CD4-positive, alpha-beta T cell treated with Interleukin-4 for 1 hour (primary cell): Measurements from ENCODE around the gene ZMYM2.

ENCODE experiments used
- DNase-seq, 2 donors: peaks; one replicate each; pipeline ENCODE4 v3.0.0-alpha.2; 2020 to 2022

The ZMYM2 gene

DNA sequence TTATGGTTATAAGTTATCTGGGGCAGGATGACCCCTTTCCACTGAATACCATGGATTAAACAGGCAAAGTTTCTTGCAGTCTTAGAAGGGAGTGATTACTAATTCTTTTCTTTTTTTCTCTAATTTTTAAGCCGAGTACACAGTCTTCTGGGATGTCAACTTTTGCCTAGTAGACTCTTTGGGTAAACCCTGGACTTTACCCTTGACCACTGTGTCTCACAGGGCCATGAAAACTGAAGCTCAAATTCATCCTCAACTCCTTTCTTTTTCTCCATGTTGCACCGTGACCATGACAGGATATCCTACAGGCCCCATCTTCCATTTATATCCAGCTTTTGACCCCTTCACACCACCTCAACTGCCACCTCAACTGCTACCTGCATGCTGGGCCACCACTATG, 150.5 kb downstream of the ZMYM2 start:
- no peak for DNase-seq

- no peak for DNase-seq
These were observed 155.6 kb downstream of the ZMYM2 start for GRCh38 chr13:20114066-20114610.

DNA sequence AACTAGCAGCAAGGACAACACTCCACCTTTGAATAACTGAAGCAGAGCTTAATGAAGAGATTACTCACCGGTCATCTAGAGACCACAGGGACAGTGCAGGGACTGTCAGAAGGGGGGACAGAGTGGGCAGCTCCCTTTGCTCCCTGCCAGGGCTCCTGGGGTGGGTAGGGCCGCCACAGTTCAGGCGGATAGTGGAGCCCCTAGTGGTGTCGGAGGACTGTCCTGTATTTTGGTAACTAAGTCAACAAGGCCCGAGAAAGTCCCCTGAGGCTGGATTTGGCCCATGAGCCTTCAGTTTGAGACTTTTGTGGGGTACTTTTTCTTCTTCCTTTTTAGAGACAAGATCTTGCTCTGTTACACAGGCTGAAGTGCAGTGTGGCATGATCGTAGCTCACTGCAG, 157.7 kb downstream of the ZMYM2 start:
- DNase-seq = no peak

- no peak for DNase-seq
These were observed 160.0 kb downstream of the ZMYM2 start for GRCh38 chr13:20118268-20119140.

DNA sequence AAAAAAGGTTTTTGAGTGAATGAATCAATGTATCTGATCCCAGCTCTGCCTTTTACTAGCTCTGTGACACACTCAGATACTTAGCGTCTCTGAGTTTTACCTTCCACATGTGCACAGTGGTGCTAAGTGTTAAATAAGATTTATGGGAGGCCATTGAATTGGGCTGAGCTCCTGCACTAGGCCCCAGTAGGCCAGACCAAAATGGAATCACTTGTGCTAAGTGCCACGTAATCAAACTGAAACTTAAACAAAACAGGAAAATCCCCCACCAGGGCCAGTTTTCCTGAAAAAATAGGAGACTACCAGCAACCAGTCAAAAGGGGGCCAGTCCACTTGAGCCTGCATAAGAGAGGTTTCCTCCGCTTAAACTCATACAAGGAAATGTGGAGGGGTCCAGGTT, 161.4 kb downstream of the ZMYM2 start:
- DNase-seq = no peak

DNA sequence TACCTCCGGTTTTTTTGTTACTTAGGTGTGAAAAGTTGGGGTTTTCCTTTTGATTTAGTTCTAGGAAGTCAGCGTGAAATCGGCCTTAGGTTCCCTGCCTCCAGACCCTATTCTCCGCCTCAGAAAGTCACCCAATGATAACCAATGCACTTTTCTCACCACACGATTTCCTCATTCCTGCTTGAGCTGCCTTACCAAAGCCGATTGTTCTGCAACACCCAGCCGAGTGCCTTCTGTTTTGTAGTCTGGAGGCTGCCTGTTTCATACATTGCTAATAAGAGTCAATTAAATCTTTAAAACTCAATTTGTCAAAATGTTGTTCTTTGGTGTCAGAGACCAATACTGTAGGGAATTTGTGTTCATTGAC, 162.6 kb downstream of the ZMYM2 start:
- peak in 1 of 2 donors; percentile 13 for DNase-seq

GRCh38 chr13:20124303-20124702, 165.8 kb downstream of the ZMYM2 start:
- no peak for DNase-seq

- DNase-seq = no peak
These were observed 166.7 kb downstream of the ZMYM2 start for GRCh38 chr13:20125129-20125782.

- no peak for DNase-seq
These were observed 167.2 kb downstream of the ZMYM2 start for GRCh38 chr13:20125783-20126165.

DNA sequence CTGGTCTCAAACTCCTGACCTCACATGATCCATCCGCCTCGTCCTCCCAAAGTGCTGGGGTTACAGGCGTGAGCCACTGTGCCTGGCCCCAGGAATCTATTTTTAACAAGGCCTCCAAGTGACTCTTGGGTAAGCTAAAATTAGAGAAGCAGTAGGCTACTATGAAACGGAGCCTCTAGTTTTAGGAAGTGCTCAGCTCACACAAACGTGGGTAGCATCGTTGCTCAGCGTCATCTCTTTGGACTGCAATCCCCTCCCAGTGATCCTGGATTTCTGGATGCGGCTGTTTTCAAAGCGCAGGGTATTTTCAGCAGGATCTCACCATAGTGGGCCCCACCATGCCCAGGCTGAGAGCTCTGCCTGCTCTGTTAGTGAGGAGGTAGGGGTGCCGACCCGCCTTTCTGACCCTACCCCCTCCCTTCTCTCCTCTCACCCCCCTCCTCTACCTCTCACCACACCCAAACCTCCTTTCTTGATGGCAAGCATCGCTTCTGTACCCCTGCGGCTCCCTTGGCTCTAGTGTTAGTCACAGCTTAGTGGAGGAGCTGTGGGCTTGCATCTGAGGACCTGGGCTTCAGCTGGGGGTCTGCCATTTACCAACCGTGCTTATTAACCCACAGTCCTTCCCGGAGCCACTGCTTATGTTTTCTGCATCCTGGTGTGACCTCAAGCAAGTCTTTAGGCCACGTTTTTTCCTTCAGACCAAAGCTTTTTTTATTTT, 168.2 kb downstream of the ZMYM2 start:
- DNase-seq = no peak

DNA sequence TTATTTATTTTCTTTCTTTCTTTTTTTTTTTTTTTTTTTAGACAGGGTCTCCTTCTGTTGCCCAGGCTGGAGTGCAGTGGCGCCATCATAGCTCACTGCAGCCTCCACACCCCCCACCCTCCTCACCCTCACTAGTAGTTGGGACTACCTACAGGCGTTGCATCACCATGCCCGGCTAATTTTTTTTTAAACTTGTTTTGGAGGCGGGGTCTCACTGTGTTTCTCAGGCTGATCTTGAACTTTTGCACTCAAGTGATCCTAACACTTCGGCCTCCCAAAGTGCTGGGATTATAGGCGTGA, 168.7 kb downstream of the ZMYM2 start:
- DNase-seq = no peak

DNA sequence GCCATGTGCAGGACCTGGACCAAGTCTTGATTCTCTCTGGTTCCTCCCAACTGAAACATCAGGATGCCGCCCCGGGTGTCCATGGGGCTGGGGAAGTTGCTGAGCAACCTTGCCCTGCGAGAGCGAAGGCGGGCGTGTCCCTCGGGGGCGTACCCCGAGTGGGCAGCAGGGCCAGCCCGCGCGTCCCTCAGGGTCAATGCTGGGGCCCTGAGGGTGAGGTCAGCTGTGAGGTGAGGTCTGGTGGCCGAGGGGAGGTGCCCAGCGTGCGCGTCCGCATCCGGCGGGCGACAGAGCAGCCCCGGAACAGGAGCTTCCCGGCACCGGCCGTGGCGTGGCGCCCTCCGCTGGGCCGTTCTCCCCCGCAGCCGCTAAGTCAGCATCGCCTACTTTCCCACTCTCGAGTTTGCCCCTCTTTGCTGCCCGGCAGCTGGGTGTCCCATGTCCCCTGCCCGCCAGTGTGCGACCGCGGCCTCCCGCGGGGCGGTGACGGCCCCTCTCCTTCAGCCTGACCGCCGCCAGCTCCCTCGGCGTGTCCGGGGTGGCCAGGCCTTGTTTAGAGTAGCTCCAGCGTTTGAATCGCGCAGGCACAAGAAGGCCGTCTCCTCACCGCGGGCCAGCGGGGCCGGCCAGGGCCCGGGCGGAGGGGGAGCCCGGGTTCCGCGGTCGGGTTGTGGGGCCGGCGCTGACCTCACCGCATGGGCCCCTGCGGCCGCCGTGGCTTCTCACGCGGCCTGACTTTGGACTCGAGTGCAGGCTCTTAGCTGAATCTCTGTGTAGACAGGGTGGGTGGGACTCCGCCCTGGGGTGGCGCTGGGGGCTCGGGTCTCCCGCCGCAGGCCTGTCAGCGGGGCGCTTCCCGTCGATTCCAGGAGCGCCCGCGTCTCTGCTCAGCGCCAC, 169.3 kb downstream of the ZMYM2 start:
- DNase-seq = peak; percentile 32 to 50

DNA sequence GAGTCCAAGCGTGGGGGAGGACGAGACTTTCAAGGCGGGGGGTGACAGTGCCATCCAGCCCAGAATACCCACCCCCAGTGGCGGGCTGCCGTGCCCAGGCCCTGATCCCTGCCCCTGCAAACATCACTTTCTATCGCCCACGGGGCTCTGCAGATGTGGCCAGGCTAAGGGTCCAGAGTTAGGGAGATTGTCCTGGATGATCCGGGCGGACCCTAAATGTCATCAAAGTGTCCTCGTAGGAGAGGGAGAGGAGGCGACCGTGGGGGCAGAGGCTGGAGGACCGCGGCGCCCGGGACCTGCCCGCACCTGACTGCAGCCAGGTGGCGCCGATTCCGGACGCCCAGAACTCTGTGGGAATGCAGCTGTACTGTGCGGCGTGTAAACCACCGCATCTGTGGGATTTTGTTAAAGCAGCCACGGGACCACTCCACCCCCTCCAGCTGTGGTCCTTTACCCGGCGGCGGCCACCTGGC, 170.0 kb downstream of the ZMYM2 start:
- DNase-seq = peak in 1 of 2 donors; percentile 12

DNA sequence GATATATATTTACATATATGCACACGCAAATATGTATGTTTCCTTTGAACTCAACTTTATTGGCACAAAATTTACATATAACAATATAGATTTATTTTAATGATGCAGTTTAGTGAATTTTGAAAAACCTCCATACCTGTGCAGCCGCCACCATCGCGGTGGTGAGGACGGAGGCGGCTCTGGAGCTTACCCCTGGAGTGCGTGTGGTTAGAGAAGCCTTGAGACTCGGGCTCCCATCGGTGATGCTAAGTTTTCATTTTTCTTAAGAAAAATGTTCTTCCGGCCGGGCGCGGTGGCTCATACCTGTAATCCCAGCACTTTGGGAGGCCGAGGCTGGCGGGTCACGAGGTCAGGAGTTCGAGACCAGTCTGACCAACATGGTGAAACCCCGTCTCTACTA, 170.5 kb downstream of the ZMYM2 start:
- DNase-seq = no peak

- DNase-seq = no peak
These were observed 171.5 kb downstream of the ZMYM2 start for GRCh38 chr13:20130012-20130411.

GRCh38 chr13:20130652-20131051, 172.1 kb downstream of the ZMYM2 start:
- no peak for DNase-seq

DNA sequence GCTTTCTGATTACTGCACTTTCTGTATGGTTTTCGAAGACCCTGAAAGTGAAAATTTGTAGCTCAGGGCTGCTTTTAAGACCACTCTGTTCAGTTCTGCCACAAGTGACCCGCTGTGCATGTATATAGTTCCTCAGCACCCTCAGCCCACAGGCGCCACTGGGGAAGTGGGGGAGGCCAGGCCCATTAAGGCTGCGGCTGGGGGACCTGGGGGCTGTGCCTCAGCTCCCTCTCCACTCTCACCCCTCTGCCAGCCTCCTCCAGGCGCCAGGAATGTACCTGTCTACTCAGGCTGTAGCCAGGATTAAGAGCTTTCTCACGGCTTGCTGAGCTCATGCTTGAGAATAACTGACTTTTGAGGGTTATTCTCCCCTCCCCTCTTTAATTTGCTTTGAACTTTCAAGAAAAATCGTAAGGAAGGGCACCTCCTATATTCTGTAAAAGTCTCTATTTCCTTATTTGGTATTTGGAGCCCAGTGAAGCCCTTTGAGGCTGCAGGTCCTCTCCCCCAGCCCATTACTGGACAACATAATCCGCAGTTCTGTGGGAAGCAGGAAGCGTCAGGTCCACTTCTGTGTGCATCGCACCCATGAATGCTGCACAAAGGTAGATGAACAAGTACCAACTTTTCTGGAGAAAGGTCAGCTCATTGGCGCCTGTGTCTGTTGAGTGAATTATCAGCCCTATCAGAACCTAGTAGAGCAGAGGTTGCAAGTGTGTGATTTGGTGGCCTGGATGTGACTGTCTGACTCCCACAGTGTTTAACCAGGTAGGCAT, 172.7 kb downstream of the ZMYM2 start:
- DNase-seq = no peak

- no peak for DNase-seq
These were observed 173.6 kb downstream of the ZMYM2 start for GRCh38 chr13:20132052-20132634.

DNA sequence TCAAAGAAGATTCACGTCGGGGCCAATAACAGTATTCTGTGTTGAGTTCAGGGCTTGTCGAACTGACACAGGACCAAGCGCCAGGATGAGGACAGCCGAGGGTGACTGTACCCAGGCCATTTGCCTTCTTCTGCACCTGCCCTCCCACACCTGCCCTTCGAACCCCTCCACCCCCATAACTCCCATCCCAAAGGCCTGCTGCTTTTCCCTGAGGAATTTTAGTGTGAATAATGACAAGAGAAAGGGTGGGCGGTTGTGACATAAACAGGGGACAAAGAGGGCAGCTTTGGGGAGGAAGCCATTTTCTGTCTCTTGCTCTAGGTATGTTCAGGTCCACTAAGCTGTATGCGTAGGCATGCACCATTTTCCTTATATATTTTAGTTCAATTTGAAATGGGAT, 176.2 kb downstream of the ZMYM2 start:
- DNase-seq = no peak

DNA sequence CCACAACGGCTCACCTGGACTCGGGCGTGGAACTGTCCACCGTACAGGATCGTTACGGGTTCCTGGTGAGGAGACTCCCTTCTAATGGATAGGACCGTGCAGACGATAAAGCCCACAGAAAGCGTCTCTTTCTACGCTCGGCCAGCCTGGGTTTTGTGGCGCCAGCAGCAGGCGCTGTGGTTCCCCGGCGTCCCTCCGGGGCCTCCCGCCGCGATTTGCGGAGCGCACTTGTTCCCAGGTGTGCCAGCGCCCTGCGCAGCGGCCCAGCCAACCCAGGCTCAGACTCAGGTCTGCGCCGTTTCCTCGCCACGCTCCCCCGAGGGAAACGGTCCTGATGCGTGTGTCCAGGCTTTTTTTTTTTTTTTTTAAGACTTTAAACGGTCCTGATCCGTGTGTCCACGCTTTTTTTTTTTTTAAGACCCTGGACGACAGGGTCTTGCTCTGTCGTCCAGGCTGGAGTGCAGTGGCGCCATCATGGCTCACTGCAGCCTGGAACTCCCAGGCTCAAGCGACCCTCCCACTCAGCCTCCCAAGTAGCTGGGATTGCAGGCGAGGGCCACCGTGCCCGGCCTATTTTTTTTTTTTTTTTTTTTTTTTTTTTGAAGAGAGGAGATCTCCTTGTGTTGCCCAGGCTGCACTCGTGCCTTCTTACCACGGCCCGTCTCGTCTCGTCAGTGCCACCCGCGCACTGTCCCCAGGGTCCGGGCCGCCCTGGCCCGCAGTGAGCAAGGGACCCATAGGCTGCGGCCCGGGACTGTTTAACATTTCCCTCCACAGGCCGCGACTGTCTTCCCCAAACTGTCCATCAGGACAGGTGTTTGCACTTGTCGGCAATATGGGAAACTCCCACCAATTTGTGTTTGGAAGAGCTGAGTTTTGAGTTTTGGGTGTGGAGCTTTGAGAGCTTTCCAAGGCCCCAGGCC, 178.5 kb downstream of the ZMYM2 start:
- peak; percentile 19 to 31 for DNase-seq
